Ovary (tissue), 3 donors: ENCODE data around the gene LETM1.

ENCODE experiments used
- CTCF ChIP-seq, 3 donors: fragments of 450-650 bp in 2 of 3; fragments of 200-600 bp in 1 of 3; IDR thresholded peaks; one replicate each; pipeline versions ENCODE4 v1.5.1 to v1.8.0; 2016 to 2022; ENCODE audit warnings: antibody characterized with exemption in 3 of 3, mild to moderate bottlenecking in 1 of 3
- POLR2A ChIP-seq: fragments of 450-650 bp; IDR thresholded peaks from one replicate; pipeline ENCODE4 v1.6.1; 2017; ENCODE audit warnings: antibody characterized with exemption, mild to moderate bottlenecking, moderate library complexity
- donor health status: DM: no; HTN: no; CAD: no.

- no peak for TF ChIP-seq CTCF (IDR thresholded peaks at IDR 0.05)
- TF ChIP-seq POLR2A = no peak
Measured at GRCh38 chr4:1832690-1833089, 23.3 kb downstream of the LETM1 start.
